ENCODE results near the gene GADD45B.

DNA sequence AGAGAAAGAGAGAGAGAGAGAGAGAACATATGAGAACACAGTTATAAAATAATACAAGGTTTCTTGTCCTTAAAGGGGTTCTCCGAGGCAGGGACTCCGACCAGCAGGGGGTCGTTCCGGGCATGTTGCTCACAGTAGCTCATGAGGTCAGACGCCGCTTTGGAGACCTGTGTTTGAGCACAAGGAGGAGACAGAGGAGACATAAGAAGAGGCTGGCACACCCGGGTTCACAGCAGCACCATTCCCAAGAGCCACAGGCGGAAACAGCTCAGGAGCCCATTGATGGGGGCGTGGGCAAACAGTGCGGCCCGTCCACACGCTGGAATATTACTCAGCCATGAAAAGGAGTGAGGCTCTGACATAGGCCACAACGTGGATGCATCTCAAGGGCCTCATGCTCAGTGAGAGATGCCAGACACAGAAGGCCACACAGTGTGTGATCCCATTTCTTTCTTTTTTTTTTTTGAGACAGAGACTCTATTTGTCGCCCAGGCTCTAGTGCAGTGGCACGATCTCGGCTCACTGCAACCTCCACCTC, 39.1 kb downstream of the GADD45B start:
- no peak for TF ChIP-seq EP300 (IDR thresholded peaks at IDR 0.05)
- TF ChIP-seq, protein P1, sequence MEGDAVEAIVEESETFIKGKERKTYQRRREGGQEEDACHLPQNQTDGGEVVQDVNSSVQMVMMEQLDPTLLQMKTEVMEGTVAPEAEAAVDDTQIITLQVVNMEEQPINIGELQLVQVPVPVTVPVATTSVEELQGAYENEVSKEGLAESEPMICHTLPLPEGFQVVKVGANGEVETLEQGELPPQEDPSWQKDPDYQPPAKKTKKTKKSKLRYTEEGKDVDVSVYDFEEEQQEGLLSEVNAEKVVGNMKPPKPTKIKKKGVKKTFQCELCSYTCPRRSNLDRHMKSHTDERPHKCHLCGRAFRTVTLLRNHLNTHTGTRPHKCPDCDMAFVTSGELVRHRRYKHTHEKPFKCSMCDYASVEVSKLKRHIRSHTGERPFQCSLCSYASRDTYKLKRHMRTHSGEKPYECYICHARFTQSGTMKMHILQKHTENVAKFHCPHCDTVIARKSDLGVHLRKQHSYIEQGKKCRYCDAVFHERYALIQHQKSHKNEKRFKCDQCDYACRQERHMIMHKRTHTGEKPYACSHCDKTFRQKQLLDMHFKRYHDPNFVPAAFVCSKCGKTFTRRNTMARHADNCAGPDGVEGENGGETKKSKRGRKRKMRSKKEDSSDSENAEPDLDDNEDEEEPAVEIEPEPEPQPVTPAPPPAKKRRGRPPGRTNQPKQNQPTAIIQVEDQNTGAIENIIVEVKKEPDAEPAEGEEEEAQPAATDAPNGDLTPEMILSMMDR (IDR thresholded peaks at IDR 0.05) = no peak

Data from suprapubic skin (tissue), 3 donors.